ENCODE data around the gene PTCRA. TPM values are rescaled to one million over a fixed set of nuclear protein-coding genes. Genes with fewer than 3 reads are reported as not detected.
"Not testable (repeated sequence)": the region's sequence is repeated elsewhere in the genome, so short reads cannot be mapped to it uniquely, and the experiment has no call there.

The PTCRA gene
- total RNA-seq, 1 donor = under 0.01 TPM

DNA sequence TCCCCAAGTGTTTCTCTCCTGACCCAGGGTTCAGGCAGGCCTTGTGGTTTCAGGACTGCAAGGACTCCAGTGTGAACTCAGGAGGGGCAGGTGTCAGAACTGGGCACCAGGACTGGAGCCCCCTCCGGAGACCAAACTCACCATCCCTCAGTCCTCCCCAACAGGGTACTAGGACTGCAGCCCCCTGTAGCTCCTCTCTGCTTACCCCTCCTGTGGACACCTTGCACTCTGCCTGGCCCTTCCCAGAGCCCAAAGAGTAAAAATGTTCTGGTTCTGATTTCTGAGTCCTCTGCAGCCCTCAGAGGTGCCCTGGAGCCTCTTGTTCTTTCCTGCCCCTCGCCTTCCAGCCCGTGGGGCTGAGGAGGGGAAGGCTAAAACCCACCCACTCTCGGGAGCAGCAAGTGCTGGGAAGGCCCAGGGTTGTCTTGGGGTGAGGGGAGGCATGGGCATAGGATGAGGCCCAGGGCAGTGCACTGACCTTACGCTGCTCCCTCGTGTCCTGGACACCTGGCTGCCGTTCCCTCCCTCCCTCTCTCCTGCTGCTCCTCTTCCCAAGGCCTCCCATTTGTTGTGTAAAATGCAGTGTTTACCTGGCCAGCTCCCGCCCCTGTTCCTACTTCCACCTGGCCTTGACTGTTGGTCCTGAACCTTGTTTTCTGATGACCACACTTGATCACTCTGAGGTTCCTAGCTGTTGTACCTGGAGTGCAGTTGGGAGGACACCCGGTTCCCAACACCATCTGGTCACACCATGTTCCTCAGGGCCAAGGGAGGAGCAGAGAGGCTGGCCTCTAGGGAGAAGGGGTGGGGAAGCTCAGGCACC is 23.3 kb downstream of the PTCRA start:
- no peak for DNase-seq (ENCODE audit: low read depth in 2 of 3, low spot score in 2 of 3)

DNA sequence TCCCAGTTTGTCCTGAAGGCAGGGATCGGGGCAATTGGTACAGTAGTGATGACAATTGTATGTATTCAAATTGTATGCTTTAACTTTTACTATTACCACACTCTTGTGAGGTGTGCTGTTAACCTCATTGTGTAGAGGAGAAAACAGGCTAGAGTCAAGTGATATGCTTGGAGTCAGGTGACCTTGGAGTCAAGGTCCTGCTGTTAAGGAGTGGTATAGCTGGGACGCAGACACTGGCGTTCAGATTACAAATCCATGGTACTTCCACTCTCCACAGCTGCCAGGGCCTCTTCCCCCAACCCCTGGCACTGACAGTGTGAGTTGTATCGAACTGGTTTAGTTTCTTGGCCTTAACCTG is 23.9 kb downstream of the PTCRA start:
- no peak for DNase-seq (ENCODE audit: low read depth in 2 of 3, low spot score in 2 of 3)

DNA sequence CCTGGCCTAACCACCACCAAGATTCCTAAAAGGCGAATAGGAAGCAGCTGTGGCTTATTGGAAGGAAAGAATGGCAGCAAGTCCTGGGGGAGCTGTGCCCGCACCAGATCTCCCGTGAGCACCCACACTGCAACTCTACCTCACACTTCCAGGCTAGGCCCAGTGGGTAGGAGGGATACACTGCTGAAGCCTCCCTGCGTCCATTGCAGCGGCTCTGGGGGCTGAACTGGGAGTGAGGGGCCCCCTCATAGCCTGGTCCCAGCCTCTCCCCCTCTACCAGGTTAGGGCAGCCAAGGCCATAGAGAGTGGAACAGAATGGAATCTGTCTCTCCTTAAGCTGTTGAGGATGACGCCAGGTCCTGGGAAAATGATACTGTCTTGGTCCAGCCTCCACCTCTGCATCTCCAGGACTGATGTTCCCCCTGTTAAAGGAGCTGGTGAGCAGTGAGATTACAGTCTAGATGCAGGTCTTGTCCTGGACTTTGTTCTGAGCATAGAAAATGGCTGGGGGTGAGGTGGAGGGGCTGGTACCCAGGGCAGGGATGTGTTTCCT is 24.7 kb downstream of the PTCRA start:
- DNase-seq (ENCODE audit: low read depth in 2 of 3, low spot score in 2 of 3) = no peak

DNA sequence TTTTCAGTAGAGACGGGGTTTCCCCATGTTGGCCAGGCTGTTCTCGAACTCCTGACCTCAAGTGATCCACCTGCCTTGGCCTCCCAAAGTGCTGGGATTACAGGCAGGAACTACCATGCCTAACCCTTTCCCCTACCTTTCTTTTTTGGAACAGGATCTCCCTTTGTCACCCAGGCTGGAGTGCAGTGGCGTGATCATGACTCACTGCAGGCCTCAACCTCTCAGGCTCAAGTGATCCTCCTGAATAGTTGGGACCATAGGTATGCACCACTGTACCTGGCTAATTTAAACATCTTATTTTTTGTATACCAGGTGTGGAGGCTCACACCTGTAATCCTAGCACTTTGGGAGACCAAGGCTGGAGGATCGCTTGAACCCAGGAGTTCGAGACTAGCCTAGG is 25.5 kb downstream of the PTCRA start:
- not testable (repeated sequence) for DNase-seq (ENCODE audit: low read depth in 2 of 3, low spot score in 2 of 3)

DNA sequence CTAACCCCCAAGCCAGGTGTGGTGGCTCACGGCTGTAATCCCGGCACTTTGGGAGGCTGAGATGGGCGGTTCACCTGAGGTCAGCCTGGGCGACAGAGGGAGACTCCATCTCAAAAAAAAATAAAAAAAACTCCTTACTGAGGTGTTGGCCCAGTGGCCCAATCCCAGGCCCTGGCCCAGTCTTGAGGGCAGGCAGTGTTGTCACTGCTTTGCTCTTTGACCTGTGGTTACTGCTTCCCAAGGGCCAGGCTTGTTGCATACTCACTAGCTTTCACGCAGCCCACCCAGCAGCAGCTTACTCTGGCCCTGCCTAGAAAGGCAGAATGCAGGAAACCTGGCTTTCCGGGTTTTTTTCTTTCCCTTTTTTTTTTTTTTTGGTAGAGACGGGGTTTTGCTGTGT is 26.6 kb downstream of the PTCRA start:
- no peak for DNase-seq (ENCODE audit: low read depth in 2 of 3, low spot score in 2 of 3)

DNA sequence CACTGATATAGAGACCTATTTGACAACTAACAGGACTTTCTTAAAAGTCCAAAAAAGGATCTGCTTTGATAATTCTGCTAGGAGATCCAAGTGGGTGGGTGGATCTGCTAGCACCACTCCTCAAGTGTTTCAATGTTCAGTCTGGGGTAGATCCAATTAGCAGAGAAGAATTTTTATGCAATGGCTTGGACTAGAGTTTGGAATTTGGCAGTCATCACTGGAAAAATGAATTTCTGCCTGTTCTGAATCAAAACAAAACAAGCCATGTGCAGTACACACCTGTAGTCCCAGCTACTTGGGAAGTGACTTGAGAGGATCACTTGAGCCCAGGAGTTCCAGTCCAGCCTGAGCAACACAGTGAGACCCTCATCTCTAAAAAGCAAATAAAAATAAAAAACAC is 32.1 kb downstream of the PTCRA start:
- no peak for DNase-seq (ENCODE audit: low read depth in 2 of 3, low spot score in 2 of 3)

DNA sequence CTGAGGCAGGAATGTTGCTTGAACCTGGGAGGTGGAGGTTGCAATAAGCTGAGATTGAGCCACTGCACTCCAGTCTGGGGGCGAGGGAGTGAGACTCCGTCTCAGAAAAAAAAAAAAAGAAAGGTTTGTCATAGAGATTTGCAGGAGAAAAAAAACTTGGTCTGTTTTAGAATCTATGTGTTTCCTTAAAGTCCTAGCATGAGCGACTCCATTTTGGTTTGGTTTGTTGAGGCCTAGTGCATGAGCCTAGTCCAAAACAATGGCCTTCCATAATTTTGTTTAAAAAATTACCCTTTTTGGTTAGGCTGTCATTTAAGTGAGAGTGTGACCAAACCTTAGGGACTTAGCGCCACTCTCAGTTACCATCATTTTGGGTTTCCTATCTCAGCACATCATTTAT is 36.5 kb downstream of the PTCRA start:
- no peak for DNase-seq (ENCODE audit: low read depth in 2 of 3, low spot score in 2 of 3)

DNA sequence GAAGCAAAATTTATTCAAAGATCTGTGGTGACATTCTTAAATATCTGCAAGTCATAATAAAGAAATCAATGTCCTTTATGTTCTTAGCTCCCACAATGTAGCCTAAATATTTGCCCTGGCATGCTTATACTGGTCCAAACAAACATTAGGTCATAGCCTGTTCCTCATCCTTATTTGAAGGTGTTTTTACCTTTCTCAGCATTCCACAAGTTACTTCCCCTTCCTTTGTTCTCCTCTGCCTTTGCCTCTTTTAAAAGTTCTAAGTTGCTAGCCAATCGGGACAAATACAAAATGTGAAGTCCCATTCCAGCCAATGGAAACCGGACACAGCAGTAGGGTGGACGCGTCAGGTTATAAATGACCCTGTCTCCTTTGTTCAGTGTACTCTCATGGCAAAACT is 38.6 kb downstream of the PTCRA start:
- not testable (repeated sequence) for DNase-seq (ENCODE audit: low read depth in 2 of 3, low spot score in 2 of 3)

DNA sequence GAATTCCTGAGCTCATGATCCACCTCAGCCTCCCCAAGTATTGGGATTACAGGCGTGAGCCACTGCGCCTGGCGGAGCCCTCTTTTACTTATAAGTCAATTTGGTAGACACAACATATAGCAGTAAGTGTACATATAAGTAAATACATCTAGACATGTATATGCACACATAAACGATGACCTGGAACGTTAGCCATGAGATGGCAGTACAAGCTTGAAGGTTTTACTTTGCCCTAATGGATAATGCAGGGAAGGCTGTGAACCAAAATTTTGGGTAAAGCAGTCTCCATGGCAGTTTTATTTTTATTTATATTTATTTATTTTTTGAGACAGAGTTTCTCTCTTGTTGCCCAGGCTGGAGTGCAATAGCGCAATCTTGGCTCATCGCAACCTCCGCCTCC is 42.3 kb downstream of the PTCRA start:
- DNase-seq (ENCODE audit: low read depth in 2 of 3, low spot score in 2 of 3) = no peak

DNA sequence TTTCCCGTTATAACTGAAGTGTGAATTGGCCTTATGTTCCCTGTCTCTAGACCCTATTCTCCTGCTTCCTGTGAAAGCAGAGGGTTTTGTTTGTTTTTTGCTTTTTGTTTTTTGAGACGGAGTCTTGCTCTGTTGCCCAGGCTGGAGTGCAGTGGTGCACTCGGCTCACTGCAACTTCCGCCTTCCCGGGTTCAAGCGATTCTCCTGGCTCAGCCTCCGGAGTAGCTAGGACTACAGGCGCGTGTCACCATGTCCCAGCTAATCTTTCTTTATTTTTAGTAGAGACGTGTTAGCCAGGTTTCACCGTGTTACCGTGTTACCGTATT is 44.0 kb downstream of the PTCRA start:
- no peak for DNase-seq (ENCODE audit: low read depth in 2 of 3, low spot score in 2 of 3)

DNA sequence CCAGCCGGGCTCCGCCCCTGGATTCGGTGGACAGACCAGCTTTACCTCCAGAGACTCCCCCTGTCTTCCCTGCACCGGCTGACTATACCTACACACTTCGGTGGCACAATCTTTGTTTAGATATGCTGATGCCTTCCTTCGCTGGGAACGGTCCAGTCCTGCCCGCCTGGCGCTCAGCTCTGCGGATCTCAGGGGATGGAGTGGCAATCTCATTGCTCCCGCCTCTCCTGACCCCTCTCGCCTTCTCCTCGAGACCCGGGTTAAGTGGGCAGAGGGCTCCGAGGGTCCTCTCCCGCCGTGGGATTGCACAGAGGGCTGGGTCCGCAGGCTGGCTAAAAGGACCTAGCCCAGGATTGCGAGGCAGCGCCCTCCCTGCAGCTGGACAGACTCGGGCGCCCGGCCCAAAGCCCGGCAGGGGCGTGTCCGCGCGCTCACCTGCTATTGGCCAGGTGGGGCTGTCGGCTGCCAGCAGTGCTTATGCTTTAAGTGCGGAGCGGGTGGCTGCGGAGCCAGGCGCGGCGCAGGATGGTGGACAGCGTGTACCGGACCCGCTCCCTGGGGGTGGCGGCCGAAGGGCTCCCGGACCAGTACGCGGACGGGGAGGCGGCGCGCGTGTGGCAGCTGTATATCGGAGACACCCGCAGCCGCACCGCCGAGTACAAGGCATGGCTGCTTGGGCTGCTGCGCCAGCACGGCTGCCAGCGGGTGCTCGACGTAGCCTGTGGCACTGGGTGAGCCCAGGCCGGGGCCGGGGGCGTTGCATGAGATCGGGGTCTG is 44.6 kb downstream of the PTCRA start, which contains the start of gene GNMT:
TSS of gene GNMT (plus strand) at position 512 of the 777 bp plus-strand sequence. CDS start at position 526, 14 bp downstream.
- peak in 1 of 3 donors; percentile 30 for DNase-seq (ENCODE audit: low read depth in 2 of 3, low spot score in 2 of 3)

DNA sequence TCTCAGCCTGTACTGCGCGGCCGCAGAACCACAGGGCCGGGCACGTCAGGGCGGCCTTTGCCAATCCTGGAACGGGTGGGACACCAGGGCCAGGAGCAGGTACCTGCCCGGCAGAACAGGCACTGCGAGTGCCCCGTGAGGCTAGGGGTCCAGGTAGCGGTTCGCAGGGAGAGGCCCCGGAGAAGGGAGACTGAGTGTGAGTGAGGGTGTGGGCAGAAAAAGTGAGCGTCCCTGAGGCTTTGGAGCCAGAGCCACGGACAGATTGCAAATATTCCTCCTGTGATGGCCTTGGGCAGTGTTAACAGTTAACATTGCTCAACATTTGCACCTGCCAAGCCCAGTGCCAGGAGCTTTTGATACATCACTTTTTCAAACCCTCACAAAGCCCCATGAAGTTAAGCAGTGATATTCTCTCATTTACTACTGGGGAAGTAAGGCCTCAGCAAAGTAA is 45.2 kb downstream of the PTCRA start:
- DNase-seq (ENCODE audit: low read depth in 2 of 3, low spot score in 2 of 3) = no peak

DNA sequence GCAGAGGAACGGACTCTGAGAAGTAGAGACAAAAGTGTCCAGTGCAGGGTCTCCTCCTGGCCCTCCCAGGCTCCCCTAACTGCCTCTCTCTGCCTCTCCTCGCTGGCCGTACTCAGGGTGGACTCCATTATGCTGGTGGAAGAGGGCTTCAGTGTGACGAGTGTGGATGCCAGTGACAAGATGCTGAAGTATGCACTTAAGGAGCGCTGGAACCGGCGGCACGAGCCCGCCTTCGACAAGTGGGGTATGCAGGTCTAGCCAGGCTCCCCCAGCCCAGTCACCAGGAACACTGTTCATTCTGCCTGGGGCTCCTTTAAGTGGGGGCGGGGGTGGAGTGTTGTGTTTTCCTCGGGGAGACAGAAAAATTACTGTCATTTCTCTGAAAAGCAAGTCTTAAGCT is 46.2 kb downstream of the PTCRA start:
- no peak for DNase-seq (ENCODE audit: low read depth in 2 of 3, low spot score in 2 of 3)

DNA sequence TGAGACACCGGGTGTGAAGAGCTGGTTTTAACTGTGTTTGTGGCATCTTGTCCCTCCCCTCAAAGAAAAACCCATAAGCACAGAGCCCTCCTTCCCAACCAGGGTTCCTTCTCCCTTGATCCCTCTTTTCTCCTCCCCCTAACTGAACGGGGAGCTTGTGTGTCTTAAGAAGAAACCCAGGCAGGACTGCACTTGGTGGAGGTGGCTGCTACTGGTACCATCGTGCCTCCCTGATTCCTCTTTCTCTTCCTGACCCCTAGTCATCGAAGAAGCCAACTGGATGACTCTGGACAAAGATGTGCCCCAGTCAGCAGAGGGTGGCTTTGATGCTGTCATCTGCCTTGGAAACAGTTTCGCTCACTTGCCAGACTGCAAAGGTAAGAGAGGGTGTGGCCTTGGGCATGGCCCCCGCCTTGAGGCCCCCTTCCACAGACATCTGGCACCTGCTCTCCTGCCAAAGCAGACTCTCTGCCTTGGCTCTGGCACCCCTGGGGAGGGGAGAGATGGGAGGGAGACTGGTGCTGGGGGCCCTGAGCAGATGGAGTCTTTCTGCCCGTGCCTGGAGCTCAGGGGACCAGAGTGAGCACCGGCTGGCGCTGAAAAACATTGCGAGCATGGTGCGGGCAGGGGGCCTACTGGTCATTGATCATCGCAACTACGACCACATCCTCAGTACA is 46.8 kb downstream of the PTCRA start:
- DNase-seq (ENCODE audit: low read depth in 2 of 3, low spot score in 2 of 3) = no peak

DNA sequence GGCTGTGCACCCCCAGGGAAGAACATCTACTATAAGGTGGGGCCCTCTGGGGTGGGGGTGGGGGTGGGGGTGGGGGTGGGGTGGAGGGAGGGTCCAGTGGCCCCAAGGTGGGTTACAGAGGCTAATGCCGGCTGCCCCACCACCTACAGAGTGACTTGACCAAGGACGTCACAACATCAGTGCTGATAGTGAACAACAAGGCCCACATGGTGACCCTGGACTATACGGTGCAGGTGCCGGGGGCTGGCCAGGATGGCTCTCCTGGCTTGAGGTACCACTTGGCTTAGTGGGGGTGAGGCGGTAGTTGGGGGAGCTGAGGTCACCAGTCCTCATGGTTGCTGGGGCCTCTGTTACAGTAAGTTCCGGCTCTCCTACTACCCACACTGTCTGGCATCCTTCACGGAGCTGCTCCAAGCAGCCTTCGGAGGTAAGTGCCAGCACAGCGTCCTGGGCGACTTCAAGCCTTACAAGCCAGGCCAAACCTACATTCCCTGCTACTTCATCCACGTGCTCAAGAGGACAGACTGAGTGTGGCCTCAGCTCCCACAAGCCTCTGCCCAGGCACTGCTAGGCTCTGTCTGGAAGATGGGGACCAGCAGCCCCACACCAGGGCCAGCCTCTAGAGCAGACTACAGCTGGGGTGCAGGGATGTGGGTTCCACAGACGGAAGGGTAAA is 47.5 kb downstream of the PTCRA start:
- DNase-seq (ENCODE audit: low read depth in 2 of 3, low spot score in 2 of 3) = no peak

DNA sequence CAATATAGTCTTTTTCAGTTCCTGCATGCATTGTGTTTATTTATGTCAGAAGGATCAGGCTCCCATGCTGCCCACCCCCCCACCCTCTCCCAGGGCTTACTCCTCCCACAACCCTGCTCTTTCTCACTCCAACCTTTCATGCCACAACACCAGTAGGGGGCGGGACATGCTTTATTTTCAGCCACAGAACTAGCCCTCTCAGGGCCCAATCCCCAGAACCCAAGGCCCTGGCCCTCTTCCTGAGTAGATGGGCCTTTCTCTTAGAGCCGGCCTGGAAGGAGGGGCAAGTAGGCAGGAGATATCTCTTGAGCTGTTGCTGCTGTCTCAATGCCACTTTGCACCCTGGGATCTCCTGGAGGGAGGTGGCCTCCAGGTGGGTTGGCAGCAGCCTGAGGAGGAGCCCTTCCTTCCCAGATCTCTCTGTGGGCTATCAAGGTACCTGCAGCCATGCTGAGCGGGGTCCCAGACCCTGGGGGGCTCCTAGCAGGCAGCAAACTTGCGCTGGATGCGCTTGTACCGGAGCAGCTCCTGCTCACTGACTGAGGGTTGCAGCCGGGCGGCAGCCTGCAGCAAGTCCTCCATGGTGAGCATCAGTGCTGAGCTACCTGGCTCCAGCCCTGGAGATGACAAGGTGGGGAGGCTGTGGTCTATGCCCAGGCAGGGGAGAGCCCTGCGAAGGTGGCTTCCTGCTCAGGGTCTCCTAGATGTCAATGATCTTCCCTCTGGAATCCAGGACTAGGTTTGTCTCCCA is 48.2 kb downstream of the PTCRA start:
- DNase-seq (ENCODE audit: low read depth in 2 of 3, low spot score in 2 of 3) = peak in 2 of 3 donors; percentile 41 to 60

DNA sequence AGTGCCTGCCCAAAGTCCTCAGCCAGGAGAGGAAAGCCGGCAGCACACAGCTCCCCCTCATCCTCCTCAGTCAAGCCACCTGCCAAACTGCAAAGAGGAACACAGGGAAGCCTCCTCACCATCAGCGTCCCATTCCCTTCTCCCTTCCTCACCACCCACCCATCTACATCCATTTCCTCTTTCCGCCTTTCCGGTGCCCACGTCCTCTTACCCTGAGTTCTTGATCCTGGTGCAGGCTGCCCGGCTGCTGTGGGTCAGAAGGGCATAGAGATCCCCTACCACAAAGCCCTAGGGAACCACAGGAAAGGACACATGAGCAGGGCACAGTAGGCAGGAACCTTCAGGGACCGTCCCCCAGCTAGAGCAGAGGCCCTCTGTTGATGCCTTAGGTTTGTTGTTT is 50.7 kb downstream of the PTCRA start:
- DNase-seq (ENCODE audit: low read depth in 2 of 3, low spot score in 2 of 3) = no peak

DNA sequence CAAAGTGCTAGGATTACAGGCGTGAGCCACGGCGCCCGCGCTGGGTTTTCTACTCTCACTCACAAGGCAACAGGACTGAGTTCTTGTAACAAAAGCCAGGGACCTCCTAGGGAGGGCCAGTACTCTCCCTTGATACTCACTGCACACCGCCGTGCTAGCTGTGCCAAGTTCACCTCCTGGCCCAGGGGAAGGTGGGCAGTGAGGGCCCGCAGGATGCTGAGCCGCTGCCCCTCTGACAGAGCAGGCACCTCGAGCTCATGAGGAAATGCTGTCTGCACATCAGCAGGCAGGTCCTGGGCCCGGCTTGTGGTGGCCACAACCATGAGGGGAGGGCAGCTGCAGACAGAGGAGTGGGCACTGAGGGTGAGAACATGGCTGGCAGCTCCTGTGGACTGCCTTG is 51.4 kb downstream of the PTCRA start:
- no peak for DNase-seq (ENCODE audit: low read depth in 2 of 3, low spot score in 2 of 3)

DNA sequence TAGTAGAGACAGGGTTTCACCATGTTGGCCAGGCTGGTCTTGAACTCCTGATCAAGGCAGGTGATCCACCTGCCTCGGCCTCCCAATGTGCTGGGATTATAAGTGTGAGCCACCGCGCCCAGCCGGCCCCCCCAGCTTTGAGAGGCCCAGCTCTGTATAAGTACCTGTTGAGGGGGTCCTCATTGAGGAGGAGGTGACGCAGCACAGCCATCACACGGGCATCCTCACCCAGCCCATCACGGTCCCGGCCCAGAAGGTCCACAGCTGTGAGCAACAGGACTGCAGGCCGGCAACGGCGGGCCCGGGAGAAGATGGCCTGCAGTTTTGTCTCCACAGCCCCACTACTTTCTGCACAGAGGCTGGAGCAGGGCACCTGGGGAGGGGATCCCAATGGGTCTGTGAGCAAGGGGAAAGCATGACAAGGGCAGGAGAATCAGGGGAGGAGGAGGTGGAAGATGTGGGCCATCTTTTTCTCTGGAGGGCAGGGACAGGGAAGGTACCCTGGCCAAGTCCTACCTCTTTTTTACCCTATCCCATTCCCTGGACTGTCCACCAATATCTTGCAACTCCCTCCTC is 52.4 kb downstream of the PTCRA start:
- no peak for DNase-seq (ENCODE audit: low read depth in 2 of 3, low spot score in 2 of 3)

DNA sequence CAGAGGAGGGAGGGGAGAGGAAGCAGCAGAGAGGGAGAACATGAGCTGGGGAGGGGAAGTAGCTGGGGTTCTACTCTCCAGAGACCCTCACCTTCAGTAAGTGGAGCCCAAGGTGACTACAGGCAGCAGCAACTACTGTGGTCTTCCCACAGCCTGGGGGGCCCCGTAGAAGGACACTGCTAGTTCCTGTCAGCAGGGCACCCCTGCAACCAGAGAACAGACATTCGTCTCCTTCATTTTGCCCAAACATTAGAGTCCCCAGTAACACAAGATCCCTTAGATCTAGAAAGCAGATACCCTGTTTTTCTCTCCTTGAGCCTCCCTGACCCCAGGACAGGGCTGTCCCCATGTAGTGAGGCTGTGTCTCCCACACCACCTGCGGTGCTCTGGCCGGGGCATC is 52.9 kb downstream of the PTCRA start:
- DNase-seq (ENCODE audit: low read depth in 2 of 3, low spot score in 2 of 3) = no peak

All from hematopoietic multipotent progenitor cell (in vitro differentiated cells).